Gastrocnemius medialis (tissue), 4 donors: ENCODE measurements around the gene MOXD1.

Source experiments
- CTCF ChIP-seq, 5 experiments: fragments of 450-650 bp in 3 of 5; fragments of 200-600 bp in 2 of 5; sonication (generic) in 2 of 5; IDR thresholded peaks in 4 of 5; conservative IDR thresholded peaks in 1 of 5; 1 replicate in 4 of 5; 2 replicates in 1 of 5; pipeline ENCODE4 v1.5.1; 2016 to 2019; ENCODE audit warnings: antibody characterized with exemption in 5 of 5, mild to moderate bottlenecking in 3 of 5, moderate library complexity in 3 of 5
- POLR2A ChIP-seq, 2 donors: fragments of 450-650 bp; IDR thresholded peaks; one replicate each; pipeline ENCODE4 v1.6.1; 2017; ENCODE audit warnings: antibody characterized with exemption in 2 of 2, mild to moderate bottlenecking in 2 of 2, moderate library complexity in 2 of 2

GRCh38 chr6:132359886-132360285 is 41.4 kb downstream of the MOXD1 start:
- TF ChIP-seq CTCF (IDR thresholded peaks at IDR 0.05 in 4 of 5, conservative IDR thresholded peaks at IDR 0.05 in 1 of 5) (no peak), POLR2A (IDR thresholded peaks at IDR 0.05) (no peak)
